ENCODE measurements around the gene IGSF9.
"Not testable (repeated sequence)": the region's sequence is repeated elsewhere in the genome, so short reads cannot be mapped to it uniquely, and the experiment has no call there.

The IGSF9 gene

GRCh38 chr1:159918352-159919200, 26.8 kb downstream of the IGSF9 start:
- no peak for DNase-seq

- no peak for DNase-seq
Measured at GRCh38 chr1:159917533-159918351, 27.7 kb downstream of the IGSF9 start.

- DNase-seq = no peak
Measured at GRCh38 chr1:159916242-159917051, 29.0 kb downstream of the IGSF9 start.

GRCh38 chr1:159915571-159916241, 29.7 kb downstream of the IGSF9 start:
- no peak for DNase-seq

GRCh38 chr1:159914252-159915018, 31.0 kb downstream of the IGSF9 start:
- no peak for DNase-seq

- DNase-seq = no peak
Measured at GRCh38 chr1:159913451-159914192, 31.8 kb downstream of the IGSF9 start.

GRCh38 chr1:159911326-159912070, 33.9 kb downstream of the IGSF9 start:
- no peak for DNase-seq

GRCh38 chr1:159908031-159908940, 37.1 kb downstream of the IGSF9 start:
- DNase-seq = no peak

GRCh38 chr1:159906960-159907359, 38.5 kb downstream of the IGSF9 start:
- no peak for DNase-seq

- not testable (repeated sequence) for DNase-seq
Measured at GRCh38 chr1:159904036-159904435, 41.4 kb downstream of the IGSF9 start.

- DNase-seq = no peak
Measured at GRCh38 chr1:159902541-159902940, 42.9 kb downstream of the IGSF9 start.

GRCh38 chr1:159900755-159901360, 44.6 kb downstream of the IGSF9 start:
- no peak for DNase-seq

- no peak for DNase-seq
Measured at GRCh38 chr1:159900086-159900680, 45.2 kb downstream of the IGSF9 start, which contains the start of gene CFAP45. Gene CFAP45, minus strand, starts transcription at chr1:159900165. Its CDS starts 67 bp downstream, at chr1:159900098.

- not testable (repeated sequence) for DNase-seq
Measured at GRCh38 chr1:159899634-159900033, 45.8 kb downstream of the IGSF9 start.

GRCh38 chr1:159898527-159898926, 46.9 kb downstream of the IGSF9 start:
- DNase-seq = no peak

- no peak for DNase-seq
Measured at GRCh38 chr1:159897962-159898361, 47.5 kb downstream of the IGSF9 start.

GRCh38 chr1:159896546-159896930, 48.9 kb downstream of the IGSF9 start:
- DNase-seq = no peak

Measured in activated CD8-positive, alpha-beta memory T cell treated with anti-CD3 and anti-CD28 coated beads for 24 hours (primary cell).